Dedifferentiated amniotic fluid mesenchymal stem cell (primary cell): ENCODE data around the gene CEP170B.
"Not testable (repeated sequence)": the region's sequence is repeated elsewhere in the genome, so short reads cannot be mapped to it uniquely, and the experiment has no call there.

Experiments used
- DNase-seq: peaks from one replicate; pipeline ENCODE4 v3.0.0-alpha.2; 2016; ENCODE audit errors: extremely low spot score

CEP170B gene

GRCh38 chr14:104865081-104865630 is at the start of gene CEP170B:
TSS of gene CEP170B (plus strand) at chr14:104865268. CDS start at chr14:104868451, 3,183 bp downstream.
- DNase-seq, result peak; percentile 30

GRCh38 chr14:104816616-104816884 is 48.5 kb upstream of the CEP170B start:
- DNase-seq, result no peak

- no peak for DNase-seq
These were observed 46.9 kb upstream of the CEP170B start for GRCh38 chr14:104817930-104818713.

- no peak for DNase-seq
These were observed 46.3 kb upstream of the CEP170B start for GRCh38 chr14:104818714-104819161.

- no peak for DNase-seq
These were observed 45.7 kb upstream of the CEP170B start for GRCh38 chr14:104819361-104819781.

GRCh38 chr14:104820669-104821228 is 44.3 kb upstream of the CEP170B start:
- DNase-seq, result no peak

- no peak for DNase-seq
These were observed 43.7 kb upstream of the CEP170B start for GRCh38 chr14:104821229-104821945.

- DNase-seq, result no peak
These were observed 43.0 kb upstream of the CEP170B start for GRCh38 chr14:104821971-104822608.

- no peak for DNase-seq
These were observed 42.0 kb upstream of the CEP170B start for GRCh38 chr14:104822821-104823615.

- DNase-seq, result no peak
These were observed 40.6 kb upstream of the CEP170B start for GRCh38 chr14:104824353-104824997.

GRCh38 chr14:104826189-104826860 is 38.7 kb upstream of the CEP170B start:
- peak; percentile 77 for DNase-seq

- DNase-seq, result no peak
These were observed 38.2 kb upstream of the CEP170B start for GRCh38 chr14:104826861-104827176.

- no peak for DNase-seq
These were observed 37.7 kb upstream of the CEP170B start for GRCh38 chr14:104827177-104828055.

- DNase-seq, result no peak
These were observed 34.3 kb upstream of the CEP170B start for GRCh38 chr14:104830781-104831180.

- not testable (repeated sequence) for DNase-seq
These were observed 28.7 kb upstream of the CEP170B start for GRCh38 chr14:104836171-104836935.

- DNase-seq, result no peak
These were observed 23.3 kb upstream of the CEP170B start for GRCh38 chr14:104841730-104842129.

- DNase-seq, result no peak
These were observed 22.1 kb upstream of the CEP170B start for GRCh38 chr14:104843006-104843405.

GRCh38 chr14:104843442-104844305 is 21.4 kb upstream of the CEP170B start:
- DNase-seq, result peak; percentile 15
